OCI-LY7 (cell line): Measurements from ENCODE around the gene ASPRV1.

Experiments
- CTCF ChIP-seq: fragments of 200-600 bp; sonication (generic); conservative IDR thresholded peaks from 2 replicates; pipeline ENCODE4 v1.5.1; 2014; ENCODE audit warnings: mild to moderate bottlenecking, antibody characterized with exemption, low read length, moderate library complexity, mixed read lengths
- EZH2phosphoT487 ChIP-seq: fragments of 200-600 bp; sonication (generic); IDR thresholded peaks from 2 replicates; pipeline ENCODE4 v1.6.1; 2018; ENCODE audit warnings: low read depth, borderline replicate concordance, mild to moderate bottlenecking, mixed run types, antibody characterized with exemption, low read length, moderate library complexity, mixed read lengths

GRCh38 chr2:69975136-69975852, 13.9 kb upstream of the ASPRV1 start:
- TF ChIP-seq CTCF (no peak), EZH2phosphoT487 (no peak)
